Activated T-cell treated with anti-CD3 and anti-CD28 coated beads, Interleukin-2, amount 50 U/mL, for 48 hours (primary cell): ENCODE data around the gene VWA5B2.

Experiments
- DNase-seq, 2 experiments: peaks; one replicate each; pipeline ENCODE4 v3.0.0-alpha.2; 2020

Gene VWA5B2

DNA sequence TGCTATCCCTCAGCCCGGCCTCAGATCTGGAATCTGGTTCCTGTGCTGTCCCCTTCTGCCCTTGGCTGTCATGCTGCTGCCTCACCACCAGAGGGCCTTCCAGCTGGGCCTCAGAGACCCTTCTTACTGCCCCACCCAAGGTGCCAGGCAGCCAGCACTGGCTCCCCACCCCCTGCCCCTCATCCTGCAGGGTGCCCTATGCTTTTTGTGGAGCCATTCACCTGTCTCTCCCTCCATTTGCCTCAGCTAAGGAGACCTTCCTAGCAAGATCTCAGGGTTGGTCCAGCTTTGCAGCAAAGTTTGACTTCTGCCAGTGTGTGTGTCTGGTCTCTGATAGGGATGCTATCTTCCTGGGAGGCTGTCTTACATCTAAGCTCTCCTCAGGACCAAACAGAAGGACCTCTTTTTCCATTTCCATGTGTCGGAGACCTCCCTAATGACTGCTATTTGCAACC is 1.9 kb upstream of the VWA5B2 start:
- DNase-seq, result peak; percentile 68 to 75

DNA sequence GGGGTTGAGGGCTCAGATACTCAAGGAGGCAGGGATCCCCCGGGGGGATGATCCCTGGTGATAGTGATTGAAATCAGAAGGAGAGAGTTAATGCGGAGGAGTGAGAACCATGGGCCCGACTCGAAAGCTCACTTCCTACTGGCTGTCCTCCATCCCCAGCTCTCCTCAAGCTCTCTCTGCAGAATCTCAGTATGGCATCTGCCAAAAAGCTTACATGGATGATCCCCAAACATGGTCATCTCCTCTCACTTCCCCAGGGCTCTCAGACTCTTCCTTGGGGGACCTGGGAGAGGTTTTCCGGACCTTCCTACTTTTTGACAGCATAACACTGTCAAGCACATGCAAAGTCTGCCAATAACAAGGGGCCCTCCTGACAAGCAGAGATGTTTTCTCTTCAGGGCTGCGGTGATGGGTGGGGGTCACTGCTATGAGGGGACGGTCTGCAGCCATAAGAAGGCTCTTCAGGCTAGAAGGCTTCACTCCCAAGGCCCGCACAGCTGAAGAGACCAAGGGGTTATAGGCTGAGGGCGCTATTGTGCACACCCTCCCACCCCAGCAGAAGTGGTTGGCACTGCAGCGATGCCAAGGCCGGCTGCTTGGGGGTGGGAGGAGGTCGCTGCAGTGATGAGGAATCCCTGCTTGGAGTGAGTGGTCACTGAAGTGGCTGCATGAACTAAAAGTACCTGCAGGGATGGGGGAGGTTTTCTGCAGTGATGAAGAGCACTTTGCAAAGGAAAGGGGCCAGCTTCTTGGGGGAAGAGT is 828 bp upstream of the VWA5B2 start:
- no peak for DNase-seq

DNA sequence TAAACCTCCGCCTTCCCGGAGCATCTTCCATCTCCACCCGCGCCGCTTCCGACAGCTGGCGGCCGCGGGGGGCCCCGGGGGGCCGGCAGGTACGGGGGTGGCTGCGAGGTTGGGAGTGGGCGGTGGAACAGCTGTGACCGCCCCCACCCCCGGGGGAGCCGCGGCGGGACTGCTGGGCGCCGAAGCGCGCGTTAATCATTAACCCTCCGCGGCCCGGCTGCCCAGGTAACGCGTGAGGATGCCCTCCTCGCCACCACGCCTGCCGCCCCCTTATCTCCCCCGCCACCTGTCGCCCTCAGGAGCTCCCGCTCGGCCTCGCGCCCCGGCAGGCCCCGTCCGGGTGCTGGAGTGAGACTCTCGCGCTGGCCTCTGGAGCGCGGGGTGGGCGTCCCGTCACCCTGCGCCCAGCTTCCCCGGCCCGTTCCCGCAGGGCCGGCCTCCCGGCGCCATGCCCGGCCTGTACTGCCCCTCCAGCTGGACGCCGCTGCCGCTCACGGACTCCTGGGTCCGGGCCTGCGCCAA is 757 bp downstream of the VWA5B2 start:
- peak in 1 of 2 experiments; percentile 28 for DNase-seq

DNA sequence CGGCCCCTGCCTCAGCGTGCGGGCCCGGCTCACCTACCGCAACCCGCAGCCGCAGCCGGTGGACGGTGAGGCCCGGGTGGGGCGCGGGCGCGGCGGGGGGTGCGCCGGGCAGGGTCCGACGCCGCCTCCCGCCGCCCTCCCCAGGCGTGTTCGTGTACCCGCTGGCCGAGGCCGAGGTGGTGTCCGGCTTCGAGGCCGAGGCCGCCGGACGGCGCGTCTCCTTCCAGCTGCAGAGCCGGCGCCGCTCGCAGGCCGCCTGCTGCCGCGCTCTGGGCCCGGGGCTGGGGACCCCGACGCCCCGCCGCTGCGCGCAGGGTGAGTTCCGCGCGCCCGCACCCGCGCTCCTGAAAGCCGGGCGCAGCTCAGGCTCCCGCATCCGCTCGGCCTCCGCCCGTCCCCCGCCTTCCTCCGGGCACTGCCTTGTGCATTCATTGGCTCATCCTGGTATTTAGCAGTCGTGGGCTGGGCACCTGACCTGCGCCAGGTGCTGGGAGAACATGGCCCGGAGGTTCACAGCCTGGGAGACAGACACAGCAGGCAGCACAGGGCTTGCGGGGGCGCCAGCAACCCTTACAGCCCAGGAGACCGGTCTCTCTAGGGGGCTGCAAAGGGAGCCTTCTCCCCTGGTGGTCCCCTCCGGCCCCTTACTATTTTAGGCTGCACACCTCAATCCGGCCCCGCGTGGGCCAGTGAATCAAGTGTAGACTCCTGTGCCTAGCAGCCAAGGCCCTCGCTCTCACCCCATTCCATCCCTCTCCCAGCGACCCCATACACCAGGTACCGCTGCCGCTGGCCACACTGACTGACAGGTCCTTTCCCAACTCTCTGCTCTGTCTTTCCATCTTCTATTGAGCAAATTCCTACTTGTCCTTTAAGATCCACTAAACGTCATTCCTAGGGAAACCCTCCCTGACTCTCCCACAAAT is 1.5 kb downstream of the VWA5B2 start:
- DNase-seq, result no peak

DNA sequence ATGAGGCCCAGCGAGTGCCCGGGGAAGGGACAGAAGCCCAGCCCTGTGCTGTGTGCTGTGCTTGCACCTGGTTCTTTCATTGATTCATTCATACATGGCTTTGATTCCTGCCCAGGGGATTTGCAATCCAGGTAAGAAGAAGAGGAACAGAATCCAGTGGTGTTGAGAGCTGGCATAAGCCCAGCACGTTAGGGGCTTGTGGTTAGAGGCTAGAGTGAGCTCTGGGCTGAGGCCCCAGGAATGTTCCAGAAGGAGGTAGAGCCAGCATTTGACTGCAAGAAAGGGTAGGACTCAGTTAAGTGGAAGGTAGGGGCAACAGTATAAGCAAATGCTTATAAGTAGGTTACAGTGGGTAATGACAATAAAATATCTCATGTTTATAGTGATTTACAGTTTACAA is 2.3 kb downstream of the VWA5B2 start:
- no peak for DNase-seq

DNA sequence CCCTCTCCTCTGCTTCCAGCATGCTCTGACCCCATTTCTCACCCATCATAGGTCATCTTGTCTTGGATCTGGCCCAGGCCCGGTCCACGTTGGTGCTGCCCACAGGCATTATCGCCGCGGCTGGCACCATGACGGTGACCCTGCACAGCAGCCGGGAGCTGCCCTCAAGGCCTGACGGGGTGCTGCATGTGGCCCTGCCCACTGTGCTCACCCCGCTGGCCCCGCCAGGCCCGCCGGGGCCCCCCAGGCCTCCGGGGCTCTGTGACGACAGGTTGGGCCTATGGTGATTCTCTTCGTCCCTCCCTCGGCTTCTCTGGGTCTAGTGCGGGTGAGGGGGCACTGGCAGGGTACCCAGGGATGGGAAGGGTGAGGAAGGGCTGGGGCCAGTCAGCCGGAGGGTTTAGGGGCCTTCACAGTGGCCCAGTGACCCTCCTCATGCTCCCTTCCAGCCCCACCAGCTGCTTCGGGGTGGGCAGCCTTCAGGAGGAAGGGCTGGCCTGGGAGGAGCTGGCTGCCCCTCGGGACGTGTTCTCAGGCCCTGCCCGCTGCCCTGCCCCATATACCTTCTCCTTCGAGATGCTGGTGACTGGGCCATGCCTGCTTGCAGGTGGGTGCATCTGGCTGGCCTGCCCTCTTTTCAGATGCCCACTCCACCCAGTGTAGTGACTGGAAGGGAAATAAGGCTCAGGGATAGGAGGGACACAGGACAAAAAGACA is 3.9 kb downstream of the VWA5B2 start:
- DNase-seq, result no peak

DNA sequence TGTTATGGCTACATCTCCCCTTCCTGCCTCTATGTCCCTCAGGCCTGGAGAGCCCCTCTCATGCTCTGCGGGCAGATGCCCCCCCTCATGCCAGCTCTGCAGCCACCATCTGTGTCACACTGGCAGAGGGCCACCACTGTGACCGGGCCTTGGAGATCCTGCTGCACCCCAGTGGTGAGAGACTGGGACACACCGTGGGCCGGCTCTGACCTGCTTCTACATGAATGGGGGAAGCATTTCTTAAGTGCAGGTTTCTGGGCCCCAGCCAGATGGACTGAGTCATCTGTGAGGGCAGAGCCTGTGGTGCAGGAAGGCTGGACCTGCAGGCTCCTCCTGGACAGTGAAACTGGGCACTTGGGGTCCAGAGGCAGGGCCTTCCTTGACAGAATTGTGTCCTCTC is 4.8 kb downstream of the VWA5B2 start:
- DNase-seq, result no peak

DNA sequence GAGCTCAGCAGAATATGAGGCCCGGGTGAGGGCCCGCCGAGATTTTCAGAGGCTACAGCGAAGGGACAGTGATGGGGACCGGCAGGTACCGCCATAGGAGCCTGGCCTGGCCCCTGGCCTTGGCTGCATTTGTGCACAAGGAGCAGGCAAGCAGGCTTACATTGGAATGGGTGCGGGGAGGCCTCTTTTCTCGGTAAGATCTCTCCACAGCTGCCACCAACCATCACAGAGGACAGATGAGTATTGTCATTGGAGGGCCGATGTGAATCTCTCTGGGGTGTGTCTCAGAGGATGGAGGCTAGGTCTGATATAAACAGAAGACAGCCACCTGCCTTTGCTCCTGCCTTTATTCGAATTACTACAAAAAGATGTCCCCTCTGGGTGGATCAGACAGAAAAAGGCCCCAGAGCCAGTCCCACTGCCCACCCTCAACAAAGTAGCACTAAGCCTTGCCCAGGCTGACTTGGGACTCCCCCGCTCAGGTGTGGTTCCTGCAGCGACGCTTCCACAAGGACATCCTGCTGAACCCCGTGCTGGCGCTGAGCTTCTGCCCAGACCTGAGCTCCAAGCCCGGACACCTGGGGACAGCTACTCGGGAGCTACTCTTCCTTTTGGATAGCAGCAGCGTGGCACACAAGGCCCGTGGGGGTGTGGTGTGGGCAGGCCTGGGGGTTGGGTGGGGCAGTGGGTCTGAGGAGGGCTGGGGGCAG is 5.4 kb downstream of the VWA5B2 start:
- DNase-seq, result no peak

DNA sequence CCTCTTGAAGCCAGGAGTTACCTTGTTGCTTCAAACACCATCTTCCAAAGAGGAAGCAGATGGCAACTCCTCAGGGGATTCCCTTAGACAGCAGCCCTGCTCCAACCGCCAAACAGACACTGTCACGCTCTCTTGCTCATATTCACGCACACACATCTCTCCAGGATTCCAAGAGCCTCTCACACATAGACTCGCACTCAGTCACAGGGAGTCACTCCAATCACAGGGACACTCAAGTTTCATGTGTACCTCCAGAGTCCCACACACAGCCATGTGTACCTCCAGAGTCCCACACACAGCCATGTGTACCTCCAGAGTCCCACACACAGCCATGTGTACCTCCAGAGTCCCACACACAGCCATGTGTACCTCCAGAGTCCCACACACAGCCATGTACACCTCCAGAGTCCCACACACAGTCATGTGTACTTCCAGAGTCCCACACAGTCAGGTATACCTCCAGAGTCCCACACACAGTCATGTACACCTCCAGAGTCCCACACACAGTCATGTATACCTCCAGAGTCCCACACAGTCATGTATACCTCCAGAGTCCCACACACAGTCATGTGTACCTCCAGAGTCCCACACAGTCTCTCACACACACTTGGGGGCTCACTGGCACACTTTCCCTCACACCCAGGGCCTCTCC is 6.1 kb downstream of the VWA5B2 start:
- no peak for DNase-seq

DNA sequence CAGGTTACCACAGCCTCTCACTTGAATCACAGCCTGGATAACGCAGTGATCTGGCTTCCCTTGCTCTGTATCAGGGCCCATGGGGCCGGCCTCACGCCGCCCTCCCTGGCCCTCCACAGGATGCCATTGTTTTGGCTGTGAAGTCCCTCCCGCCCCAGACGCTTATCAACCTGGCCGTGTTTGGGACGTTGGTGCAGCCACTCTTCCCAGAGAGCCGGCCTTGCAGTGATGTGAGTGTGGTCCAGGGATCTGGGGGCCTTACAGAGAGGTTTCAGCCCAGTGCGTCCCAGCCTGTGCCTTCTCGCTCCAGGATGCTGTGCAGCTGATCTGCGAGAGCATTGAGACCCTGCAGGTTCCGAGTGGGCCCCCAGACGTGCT is 6.6 kb downstream of the VWA5B2 start:
- no peak for DNase-seq

DNA sequence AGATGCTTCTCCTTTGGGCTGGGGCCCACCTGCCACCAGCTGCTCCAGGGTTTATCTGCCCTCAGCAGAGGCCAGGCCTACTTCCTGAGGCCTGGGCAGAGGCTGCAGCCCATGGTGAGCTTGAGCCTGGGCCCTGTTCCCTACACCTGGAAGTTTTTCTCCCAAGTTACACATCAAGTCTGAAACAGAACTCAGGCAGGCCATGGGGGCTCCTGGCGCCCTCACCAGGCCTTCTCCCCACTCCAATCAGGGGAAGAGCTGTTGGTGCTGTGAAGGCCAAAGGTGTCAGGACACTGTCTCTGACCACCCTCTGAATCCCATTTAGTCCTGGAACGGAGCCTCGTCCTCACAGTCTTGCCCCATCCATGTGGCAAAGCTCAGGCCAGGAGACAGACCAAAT is 7.3 kb downstream of the VWA5B2 start:
- DNase-seq, result no peak

DNA sequence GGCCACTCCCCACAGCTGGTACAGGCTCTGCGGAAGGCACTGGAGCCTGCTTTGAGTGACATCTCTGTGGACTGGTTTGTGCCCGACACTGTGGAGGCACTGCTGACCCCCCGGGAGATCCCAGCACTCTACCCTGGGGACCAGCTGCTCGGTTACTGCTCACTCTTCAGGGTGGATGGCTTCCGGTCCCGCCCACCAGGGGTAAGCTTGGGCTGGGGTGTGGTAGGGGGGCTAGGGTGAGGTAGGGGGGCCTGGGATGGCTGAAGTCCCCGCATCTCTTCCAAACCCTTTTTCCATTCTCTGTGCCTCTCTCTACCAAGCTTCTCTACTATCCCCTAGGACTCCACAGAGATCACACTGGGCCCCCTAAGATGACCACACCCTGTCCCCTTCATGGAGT is 7.8 kb downstream of the VWA5B2 start:
- DNase-seq, result no peak

DNA sequence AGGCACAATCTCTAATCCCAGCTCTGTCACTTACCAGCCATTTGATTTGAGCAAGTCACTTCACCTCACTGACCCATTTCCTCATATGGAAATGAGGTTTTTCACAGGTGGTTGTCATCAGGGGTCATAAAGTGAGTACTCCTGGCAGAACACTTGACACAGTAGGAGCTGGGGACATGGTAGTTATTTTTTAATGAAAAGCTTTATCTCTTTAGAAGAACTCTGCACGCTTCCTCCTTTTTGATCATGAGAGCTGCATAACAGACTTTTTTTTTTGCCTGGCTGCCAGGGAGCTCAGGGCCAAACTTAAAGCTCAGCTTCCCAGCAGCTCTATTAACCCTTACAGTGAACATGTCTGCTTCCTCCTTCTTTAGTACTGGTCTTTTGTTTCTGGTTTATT is 8.4 kb downstream of the VWA5B2 start:
- no peak for DNase-seq

DNA sequence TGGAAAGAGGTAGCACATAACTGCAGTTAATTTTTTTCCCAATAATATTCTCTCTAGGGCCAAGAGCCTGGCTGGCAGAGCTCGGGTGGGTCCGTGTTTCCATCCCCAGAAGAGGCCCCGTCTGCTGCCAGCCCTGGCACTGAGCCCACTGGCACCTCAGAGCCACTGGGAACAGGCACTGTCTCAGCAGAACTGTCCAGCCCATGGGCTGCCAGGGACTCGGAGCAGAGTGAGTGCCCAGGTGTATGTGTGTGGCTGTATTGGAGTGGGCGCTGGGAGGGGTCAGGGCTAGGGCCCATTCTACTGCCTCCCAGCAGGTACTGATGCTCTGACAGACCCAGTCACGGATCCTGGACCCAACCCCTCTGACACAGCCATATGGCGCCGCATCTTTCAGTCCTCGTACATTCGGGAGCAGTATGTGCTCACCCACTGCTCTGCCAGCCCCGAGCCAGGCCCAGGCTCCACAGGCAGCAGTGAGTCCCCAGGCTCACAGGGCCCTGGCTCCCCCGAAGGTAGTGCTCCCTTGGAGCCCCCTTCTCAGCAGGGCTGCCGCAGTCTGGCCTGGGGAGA is 8.9 kb downstream of the VWA5B2 start:
- no peak for DNase-seq

DNA sequence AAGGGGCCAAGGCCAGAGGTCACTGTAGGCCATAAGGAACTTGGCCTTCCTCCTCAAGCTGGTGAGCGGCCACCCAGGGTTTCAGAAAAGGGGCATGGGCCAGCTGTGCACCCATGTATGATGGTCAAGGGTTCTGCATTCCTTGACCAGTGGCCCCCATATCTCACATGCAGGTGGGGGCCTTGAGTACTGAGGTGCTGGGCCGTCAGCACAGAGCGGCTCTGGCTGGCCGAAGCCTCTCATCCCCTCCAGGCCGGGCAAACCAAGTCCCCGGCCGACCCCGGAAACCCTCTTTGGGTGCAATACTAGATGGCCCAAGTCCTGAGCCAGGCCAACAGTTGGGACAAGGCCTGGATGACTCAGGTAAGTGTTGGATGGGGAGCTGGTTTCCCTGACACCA is 9.8 kb downstream of the VWA5B2 start:
- DNase-seq, result no peak

DNA sequence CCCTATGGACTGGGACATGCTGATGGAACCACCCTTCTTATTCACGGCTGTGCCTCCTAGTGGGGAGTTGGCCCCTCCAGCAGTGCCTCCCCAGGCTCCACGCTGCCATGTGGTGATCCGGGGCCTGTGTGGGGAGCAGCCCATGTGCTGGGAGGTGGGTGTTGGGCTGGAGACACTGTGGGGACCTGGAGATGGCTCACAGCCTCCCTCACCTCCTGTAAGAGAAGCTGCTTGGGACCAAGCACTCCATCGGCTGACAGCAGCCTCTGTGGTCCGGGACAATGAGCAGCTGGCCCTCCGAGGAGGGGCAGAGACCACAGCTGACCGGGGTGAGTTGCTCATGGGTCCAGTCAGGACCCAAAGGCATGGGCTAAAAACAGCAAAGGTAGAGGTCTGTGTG is 10.3 kb downstream of the VWA5B2 start:
- DNase-seq, result no peak

DNA sequence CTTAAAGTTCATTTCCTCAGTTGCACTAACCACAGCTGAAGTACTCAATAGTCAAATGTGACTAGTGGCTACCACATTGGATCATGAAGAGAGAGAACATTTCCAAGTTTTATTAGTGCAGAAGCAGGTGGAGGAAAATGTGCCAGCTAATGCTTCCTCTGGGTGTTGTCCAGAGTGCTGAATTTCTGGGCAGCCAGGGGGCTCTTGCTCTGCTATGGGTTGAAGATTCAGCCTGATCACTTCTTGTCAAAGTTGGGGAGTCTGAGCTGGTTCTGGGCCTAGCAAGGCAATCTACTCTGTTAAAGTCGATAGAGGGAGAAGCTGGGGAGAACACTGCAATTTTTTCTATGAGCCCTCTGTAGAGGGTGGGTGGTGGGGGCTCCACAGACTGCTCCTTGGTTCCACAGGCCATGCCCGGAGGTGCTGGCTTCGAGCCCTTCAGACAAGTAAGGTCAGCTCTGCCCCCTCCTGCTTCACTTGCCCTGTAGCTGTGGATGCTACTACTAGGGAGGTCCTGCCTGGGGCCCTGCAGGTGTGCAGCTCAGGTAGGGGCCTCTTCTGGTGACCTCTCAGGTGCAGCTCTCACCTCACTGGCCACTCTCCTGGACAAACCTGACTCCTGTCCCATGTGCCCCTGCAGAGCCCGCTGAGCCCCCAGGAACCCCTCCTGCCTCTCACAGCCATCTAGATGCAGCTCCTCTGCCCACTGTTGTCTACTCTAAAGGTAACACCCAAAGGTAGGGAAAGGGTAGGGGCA is 11.2 kb downstream of the VWA5B2 start:
- no peak for DNase-seq

DNA sequence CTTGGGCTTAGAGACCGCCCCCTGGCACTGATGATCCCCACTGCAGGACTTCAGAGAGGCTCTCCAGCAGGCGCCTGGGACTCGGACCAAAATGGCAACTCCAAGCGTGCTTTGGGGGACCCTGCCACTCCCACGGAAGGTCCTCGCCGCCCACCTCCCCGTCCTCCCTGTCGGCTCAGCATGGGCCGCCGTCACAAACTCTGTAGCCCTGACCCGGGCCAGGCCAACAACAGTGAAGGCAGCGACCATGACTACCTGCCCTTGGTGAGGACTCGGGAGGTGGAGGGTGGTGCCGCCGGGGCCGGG is 11.7 kb downstream of the VWA5B2 start:
- DNase-seq, result no peak

DNA sequence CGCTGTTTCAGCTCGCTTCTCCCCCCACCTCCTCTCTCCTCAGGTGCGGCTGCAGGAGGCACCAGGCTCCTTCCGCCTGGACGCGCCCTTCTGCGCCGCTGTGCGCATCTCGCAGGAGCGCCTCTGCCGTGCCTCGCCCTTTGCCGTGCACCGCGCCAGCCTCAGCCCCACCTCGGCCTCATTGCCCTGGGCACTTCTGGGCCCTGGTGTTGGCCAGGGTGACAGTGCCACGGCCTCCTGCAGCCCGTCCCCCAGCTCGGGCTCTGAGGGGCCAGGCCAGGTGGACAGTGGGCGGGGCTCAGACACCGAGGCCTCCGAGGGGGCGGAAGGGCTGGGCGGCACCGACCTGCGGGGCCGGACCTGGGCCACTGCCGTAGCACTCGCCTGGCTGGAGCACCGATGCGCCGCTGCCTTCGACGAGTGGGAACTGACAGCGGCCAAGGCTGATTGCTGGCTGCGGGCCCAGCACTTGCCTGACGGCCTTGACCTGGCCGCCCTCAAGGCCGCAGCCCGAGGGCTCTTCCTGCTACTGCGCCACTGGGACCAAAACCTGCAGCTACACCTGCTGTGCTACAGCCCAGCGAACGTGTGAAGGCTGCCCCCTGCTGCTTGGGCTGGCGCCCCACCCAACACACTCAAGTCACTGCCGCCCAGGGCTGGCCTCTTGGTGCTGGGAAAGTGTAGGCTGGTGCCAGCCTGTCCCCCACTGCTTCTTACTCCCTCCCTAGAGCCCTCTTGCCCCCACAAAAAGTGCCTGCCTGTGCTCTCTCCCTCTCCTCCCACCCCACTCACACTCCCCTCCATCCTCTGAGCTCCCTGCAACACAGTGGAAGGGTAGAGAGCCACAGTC is 12.3 kb downstream of the VWA5B2 start:
- peak; percentile 34 to 45 for DNase-seq

DNA sequence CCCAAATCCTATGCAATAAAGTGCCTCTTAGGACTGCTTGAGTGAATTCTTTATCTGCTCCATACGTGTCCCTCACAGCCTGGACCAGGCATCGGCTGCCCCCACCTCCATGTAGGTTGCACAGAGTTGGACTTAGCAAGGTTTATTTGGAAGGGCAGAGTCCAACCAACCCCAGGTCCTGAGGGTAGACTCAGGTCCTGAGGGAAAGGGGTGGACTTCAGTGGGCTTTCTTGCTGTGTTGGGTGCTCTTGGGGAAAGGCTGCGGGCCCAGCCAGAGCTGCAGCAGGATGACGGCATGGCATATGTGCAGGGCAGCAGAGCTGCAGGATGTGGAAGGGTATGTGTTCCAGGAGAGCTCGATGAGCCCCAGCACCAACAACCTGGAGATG is 12.9 kb downstream of the VWA5B2 start:
- no peak for DNase-seq
